HEK293T (cell line): ENCODE data around the gene LRRC75A.

Experiments used
- BHLHE40 ChIP-seq: fragments of 450-650 bp; IDR thresholded peaks from 2 replicates; pipeline ENCODE4 v1.6.1; 2016; ENCODE audit warnings: mild to moderate bottlenecking, moderate library complexity, borderline replicate concordance
- CTBP1 ChIP-seq: fragments of 450-650 bp; IDR thresholded peaks from 2 replicates; pipeline ENCODE4 v1.6.1; 2016; ENCODE audit warnings: borderline replicate concordance
- ELF4 ChIP-seq: fragments of 450-650 bp; IDR thresholded peaks from 2 replicates; pipeline ENCODE4 v1.6.1; 2017; ENCODE audit warnings: antibody characterized with exemption
- FOXK2 ChIP-seq: fragments of 450-650 bp; IDR thresholded peaks from 2 replicates; pipeline ENCODE4 v1.6.1; 2016; ENCODE audit warnings: mild to moderate bottlenecking
- FOXM1 ChIP-seq: fragments of 450-650 bp; IDR thresholded peaks from 2 replicates; pipeline ENCODE4 v1.6.1; 2017; ENCODE audit warnings: mild to moderate bottlenecking, borderline replicate concordance
- NFRKB ChIP-seq: fragments of 450-650 bp; IDR thresholded peaks from 2 replicates; pipeline ENCODE4 v1.6.1; 2016; ENCODE audit warnings: mild to moderate bottlenecking, moderate library complexity
- PKNOX1 ChIP-seq: fragments of 450-650 bp; IDR thresholded peaks from 2 replicates; pipeline ENCODE4 v1.6.1; 2016
- SP1 ChIP-seq: fragments of 450-650 bp; IDR thresholded peaks from 2 replicates; pipeline ENCODE4 v1.6.1; 2017
- TARDBP ChIP-seq: fragments of 450-650 bp; IDR thresholded peaks from 2 replicates; pipeline ENCODE4 v1.6.1; 2016

DNA sequence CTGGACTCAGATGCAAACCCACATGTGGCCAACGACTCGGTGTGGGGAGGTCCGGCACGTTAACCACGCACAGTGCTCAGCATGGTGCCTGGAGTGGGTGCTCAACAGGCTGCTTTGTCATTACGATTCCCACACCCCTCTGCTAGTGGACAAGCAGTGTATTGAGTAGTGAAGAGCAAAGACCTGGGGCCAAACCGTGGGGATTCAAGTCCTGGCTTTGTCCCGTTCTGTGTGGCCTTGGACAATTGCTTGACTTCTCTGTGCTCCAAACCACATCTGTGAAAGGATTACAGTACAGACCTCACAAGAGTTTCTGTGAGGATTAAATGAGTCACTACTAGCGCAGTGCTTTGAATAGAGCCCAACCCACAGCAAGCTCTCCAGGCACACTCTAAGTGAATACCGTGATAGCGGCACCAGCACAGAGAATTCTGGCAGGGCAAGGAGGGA, 42.8 kb downstream of the LRRC75A start:
- TF ChIP-seq BHLHE40 (no peak), NFRKB (no peak), CTBP1 (no peak), ELF4 (no peak), PKNOX1 (no peak), FOXM1 (no peak), SP1 (no peak), TARDBP (no peak), FOXK2 (no peak)
